GM21381 (cell line): ENCODE measurements around the gene NTRK2.

ENCODE experiments used
- ATAC-seq: cut with Tn5 transposase; IDR thresholded peaks from one replicate; pipeline ENCODE4 v1.9.1; 2021; ENCODE audit warnings: mild to moderate bottlenecking, moderate library complexity; ENCODE audit not compliant: unreplicated experiment

The NTRK2 gene

GRCh38 chr9:85001925-85002324 lies 332.4 kb downstream of the NTRK2 start:
- ATAC-seq, result no peak

- ATAC-seq, result no peak
These were observed 335.4 kb downstream of the NTRK2 start for GRCh38 chr9:85004818-85005413.

DNA sequence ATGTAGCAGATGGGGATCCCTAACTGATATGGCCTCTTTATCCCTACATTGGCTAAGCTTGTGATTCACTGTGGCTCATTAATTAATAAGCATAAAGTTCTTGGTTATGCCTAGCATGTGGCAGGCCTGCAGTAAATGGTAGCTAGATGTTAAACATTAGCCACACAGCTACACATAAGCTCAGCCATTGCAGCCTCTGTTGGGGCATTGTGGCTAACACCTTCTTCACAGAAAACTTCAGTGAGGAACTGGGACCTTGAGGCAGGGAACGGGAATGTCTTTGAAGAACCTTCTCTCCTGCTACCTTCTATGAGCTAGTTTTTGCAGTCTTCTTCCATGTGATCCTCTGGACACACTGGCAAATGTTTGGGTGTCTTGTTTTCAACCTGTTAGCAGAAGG lies 338.2 kb downstream of the NTRK2 start:
- peak; percentile 62 for ATAC-seq

DNA sequence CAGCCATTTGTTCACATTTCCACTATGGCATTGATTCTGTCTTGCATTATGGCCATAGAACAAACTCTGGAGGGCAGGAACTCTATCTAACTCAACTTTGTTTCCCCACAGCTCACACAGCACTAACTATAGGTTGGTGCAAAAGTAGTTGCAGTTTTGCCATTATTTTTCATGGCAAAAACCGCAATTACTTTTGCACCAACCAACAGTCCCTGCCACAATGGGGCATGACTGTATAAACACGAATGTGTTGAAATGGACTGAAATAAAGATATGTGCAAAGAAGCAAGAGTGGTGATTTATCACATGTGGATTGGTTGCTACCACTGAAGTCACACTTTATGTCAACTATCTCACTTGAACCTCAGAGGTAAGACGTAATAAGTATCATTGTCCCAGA lies 338.7 kb downstream of the NTRK2 start:
- ATAC-seq, result no peak

- ATAC-seq, result peak; percentile 62
These were observed 339.7 kb downstream of the NTRK2 start for GRCh38 chr9:85009251-85009650.

DNA sequence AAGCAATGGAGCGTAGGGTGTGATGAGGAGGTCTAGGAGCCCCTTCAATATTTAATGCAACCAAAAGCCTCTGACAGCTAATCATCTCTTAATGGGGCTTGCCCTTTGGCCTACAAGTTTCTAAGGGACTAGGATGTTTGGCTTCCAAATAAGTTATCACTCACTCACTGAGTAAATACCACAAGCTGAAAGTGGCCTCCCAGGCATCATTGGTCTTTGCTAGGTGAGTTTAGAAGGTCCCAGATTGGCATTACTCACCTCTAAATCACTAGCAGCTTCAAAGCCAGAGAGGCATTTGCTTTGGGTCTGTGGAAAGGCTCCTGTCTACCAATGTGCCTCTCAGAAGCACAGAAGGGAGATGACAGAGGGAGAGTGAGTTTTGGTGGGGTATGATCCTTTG lies 344.2 kb downstream of the NTRK2 start:
- no peak for ATAC-seq

DNA sequence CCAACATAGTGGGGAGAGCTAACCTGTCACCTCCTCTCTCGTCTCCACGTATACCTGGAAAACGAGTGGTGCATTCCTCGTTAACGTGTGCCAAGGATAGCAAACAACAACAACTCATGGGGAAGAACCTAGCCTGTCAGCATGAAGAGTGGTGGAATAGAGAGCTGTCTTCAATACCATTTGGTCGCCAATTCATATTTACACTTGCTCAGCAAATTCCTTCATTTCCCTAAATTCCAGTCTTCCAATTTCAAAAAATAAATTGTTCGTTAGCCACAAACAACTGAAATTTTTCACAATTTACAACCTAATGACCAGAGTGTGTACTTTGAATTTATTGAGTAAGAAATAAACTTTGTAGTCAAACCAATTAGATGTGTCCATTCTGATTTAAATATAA lies 344.8 kb downstream of the NTRK2 start:
- ATAC-seq, result no peak

- ATAC-seq, result no peak
These were observed 347.0 kb downstream of the NTRK2 start for GRCh38 chr9:85016384-85017006.

GRCh38 chr9:85020791-85021190 lies 351.3 kb downstream of the NTRK2 start:
- no peak for ATAC-seq

DNA sequence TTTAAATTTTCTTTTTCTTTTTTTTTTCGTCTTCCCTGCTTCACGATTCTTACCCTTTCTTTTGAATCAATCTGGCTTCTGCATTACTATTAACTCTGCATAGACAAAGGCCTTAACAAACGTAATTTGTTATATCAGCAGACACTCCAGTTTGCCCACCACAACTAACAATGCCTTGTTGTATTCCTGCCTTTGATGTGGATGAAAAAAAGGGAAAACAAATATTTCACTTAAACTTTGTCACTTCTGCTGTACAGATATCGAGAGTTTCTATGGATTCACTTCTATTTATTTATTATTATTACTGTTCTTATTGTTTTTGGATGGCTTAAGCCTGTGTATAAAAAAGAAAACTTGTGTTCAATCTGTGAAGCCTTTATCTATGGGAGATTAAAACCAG lies 352.2 kb downstream of the NTRK2 start:
- ATAC-seq, result no peak

- ATAC-seq, result no peak
These were observed 354.8 kb downstream of the NTRK2 start for GRCh38 chr9:85024374-85024773.

- no peak for ATAC-seq
These were observed 356.1 kb downstream of the NTRK2 start for GRCh38 chr9:85025638-85026037.

DNA sequence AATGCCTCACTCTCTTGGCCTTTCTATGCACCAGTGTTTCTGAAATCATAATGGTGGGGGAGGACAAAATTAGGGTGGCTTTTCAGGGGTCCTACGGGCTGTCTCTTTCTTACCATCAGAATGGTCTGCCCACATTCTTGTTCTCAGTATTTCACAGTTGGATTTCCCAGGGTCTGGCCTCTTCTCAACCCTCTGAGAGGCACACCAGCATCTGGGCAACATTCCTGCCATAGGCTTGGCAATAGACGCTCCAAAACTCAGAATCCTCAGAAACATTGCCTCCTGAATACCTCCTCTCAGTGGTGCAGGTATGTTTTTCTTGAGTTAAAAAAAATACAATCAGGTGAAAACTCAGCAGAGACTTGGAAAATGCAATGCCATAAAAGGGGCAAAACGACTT lies 358.3 kb downstream of the NTRK2 start:
- no peak for ATAC-seq

DNA sequence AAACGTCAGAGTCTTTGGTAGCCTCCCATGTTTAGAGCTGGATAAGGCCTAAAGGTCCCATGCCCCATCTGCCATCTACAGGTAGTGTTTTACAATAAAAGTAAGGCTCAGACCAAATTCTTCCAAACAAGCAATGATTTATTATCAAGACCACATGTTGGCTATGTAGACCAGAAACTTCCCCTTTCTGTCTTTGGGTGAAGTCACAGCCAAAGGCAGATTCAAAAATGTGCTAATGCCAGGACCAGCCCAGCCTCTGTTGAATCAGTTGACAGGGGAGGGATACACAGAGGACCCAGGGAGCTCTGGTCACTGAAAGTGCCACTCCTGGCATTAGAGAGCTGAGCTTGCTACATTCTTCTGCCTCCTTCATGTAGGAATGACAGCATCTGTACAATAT lies 360.8 kb downstream of the NTRK2 start:
- ATAC-seq, result no peak

GRCh38 chr9:85036496-85036895 lies 367.0 kb downstream of the NTRK2 start:
- no peak for ATAC-seq

GRCh38 chr9:85038061-85038460 lies 368.5 kb downstream of the NTRK2 start:
- ATAC-seq, result no peak

DNA sequence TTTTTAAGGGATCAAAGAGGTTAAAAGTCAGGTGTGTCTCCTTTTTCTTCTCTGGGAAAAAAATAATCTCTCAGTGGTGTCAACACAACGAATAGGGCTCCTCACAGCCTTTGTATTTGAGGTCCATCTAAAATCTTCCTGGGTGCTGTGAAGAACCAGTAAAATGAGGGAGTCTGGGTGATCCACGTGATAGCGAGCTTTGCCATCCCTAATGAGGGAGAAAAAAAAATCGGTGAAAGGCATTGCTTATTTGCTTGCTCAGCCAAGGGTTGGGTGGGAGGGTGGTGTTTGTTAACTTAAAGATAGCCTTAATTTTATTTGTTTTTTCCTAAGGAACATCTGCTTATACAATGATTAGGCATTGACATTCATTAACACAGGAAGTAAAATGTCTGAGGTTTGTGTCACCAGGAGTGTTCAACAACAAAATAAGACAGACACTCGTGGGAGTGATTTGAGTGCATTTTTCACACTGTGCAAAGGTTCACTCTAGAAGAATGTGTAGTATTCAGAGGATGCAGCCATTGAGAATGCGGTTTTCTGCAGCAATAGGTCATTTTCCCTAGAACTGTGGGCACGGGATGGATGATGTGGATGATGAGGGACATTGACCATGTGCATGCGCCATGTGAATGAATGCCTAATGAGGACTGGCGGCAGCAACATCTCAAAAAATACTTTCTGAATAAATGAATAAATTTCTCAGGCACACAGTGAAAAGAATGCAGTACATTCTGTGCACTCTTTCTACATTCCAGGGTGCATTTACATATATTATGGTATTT lies 369.5 kb downstream of the NTRK2 start:
- ATAC-seq, result no peak

GRCh38 chr9:85040146-85040545 lies 370.6 kb downstream of the NTRK2 start:
- ATAC-seq, result no peak

DNA sequence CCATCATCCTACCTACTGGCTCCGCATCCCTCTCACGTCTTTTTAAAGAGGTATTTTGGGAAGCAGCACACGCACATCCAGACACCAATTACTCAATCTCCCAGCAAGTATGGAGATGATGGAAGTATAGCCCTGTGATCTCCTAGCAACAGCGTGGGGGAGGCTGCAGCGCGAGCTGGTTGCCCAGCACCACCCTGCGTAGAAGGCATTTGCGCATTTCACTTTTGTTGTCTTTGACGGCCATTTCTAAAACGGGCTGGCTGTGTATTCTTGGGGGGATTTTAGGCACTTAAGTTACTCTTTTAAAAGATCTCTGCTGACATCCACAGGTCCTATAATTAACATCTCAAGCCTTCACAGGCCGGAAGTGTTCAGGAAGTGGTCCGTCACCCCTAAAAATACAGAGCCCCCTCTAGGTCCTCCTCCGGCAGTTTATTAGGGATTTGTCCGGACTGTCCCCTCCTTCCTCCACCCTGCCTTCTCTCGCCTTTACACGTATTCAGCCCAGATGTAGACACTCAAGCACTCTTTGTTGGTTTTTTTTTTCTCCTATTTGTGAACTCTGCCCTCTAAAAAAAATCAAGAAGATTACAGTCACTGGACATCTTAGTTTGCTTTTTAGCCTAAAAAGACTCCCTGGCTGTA lies 371.4 kb downstream of the NTRK2 start:
- ATAC-seq, result no peak

DNA sequence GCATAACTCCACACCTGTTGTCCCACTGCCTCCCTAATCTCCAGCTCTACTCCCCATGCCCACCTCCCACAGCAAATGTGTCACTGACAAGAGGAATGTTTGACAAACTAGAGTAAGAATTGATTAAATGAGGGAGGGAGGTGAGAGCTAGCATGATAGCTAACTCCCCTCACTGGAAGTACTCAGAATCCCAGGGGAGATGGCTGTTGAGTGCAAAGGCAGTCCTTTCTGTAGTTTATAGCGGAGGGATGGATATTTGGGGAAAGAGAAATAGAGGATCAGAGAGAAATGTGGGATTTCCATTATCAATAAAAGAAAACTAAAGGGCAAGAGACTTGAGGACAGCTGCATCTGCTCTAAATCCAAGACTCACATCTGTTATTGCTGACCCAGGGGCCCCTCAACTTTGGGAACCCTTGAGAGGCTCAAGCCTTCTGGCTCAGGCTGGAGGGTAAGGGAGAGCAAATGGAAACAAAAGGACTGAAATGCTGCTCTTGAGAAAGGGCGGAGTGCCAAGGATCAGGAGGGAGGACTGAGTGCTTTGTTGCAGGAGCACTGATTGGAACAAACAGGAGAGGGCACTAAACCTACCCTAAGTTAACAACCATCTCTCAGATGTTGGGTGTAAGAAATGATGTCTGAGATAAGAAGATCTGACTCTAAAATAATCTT lies 372.1 kb downstream of the NTRK2 start:
- ATAC-seq, result no peak

DNA sequence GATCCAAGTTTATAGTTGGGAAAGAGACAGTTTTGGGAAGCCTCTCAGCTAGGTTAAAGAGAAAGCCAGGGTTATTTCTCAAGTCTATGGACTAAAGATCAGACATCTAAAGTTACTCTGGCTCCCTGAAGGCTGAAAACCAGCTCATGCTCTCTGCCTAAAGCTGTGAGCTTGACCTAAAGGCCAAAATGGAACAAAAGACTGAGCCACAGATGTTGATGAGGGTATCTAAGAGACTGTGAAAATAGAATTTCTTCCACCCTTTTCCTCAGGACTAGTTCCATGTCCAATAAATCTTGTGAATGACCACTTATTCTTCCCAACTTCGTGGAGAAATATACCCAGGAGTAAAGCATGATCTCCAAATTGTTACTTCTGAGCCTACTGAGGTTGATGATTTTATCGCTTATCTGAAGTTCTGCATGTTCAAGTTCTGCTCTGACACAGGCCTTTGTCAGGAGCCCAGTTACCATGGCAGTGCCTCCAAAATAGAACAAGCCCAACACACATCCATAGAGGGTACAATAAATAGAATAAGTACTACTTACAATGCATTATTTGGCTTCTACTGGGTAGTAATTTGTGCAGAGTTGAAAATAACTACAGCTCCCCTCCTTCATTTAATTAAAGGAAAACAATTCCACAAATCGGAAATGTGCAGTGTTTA lies 373.6 kb downstream of the NTRK2 start:
- no peak for ATAC-seq
